Left ventricle myocardium inferior (tissue), 1 donor: ENCODE results near the gene BCL2. TPM values are rescaled to one million over a fixed set of nuclear protein-coding genes. Genes with fewer than 3 reads are reported as not detected.

Experiments used
- DNase-seq: peaks from one replicate; pipeline ENCODE4 v3.0.0-alpha.2; 2020
- H3K27ac ChIP-seq: fragments of 200-600 bp; replicated peaks from 2 replicates; pipeline ENCODE4 v1.8.0; 2021
- H3K27me3 ChIP-seq: fragments of 200-600 bp; 2 replicates; pipeline ENCODE4 v1.8.0; 2021; ENCODE audit warnings: low read depth
- H3K36me3 ChIP-seq: fragments of 200-600 bp; 2 replicates; pipeline ENCODE4 v1.8.0; 2021
- H3K4me1 ChIP-seq: fragments of 200-600 bp; 2 replicates; pipeline ENCODE4 v1.8.0; 2021
- H3K4me3 ChIP-seq: fragments of 200-600 bp; 2 replicates; pipeline ENCODE4 v1.8.0; 2021; ENCODE audit warnings: mild to moderate bottlenecking, moderate library complexity
- H3K9me3 ChIP-seq: fragments of 200-600 bp; replicated peaks from 2 replicates; pipeline ENCODE4 v1.8.0; 2021
- intact Hi-C: fragments of 100-400 bp; cut with micrococcal nuclease; formaldehyde crosslinking; loops from one replicate; pipeline ENCODE4 v1.11.0; 2022
- total RNA-seq: library from RNA; stranded (reverse); fragmentation: NEBNext Ultra II Directional; extraction: Animal tissue kit (Norgen Biotek cat#: 25700); gene quantifications from one replicate; pipeline ENCODE4 v1.2.1, GENCODE V29; 2021
- TF ChIP-seq, protein P1 (sequence below): fragments of 200-600 bp; IDR thresholded peaks from 2 replicates; pipeline ENCODE4 v1.8.0; 2021; ENCODE audit warnings: antibody characterized with exemption, mild to moderate bottlenecking, borderline replicate concordance
- donor health status: DM: no; HTN: yes; CAD: no; lungs with severe emphysema.

BCL2 gene
- total RNA-seq, 1 donor from 2014 or later: 7.3 TPM

DNA sequence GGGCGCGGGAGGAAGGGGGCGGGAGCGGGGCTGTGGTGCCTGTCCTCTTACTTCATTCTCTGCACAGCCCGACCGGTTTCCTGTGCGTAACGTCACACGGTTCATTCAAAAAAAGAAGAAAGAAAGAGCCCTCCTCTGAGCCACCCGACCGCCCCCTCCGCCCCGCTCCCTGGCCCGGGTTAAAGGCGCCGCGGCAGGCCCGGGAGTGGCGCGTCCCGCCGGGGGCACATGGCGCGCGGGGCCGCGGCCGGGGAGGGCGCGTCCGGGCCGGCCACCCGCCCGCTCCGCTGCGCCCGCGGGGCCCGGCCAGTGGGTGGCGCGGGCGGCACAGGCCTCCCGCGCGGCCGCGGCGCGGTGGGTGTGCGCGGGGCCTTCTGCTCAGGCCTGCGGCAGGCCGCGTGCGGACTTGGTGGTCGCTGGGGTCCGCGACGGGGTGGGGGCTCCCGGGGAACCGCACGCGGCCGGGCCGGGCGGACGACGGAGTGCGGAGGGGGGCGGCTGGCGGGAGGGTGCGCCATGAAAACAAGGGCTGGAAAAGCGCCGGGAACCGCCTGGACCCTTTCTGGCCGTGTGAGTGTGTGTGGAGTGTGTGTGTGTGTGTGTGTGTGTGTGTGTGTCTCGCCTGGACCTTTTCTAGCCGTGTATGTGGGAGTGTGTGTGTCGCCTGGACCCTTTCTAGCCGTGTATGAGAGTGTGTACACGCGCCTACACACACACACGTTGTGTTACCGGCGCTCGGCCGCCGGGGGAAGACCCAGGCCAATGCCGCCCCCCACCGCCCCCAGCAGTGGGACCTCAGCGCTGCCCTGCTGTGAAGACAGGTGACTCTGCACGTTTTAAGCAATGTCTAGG lies 780 bp upstream of the BCL2 start:
- Histone ChIP-seq H3K27me3 (no peaks in the 10 kb centered on the region), H3K27ac (peak overlapping the region; percentile 85), H3K4me1 (peaks cover 53% of the 10 kb centered on the region), H3K9me3 (no peaks in the 10 kb centered on the region), H3K36me3 (no peaks in the 10 kb centered on the region), H3K4me3 (peak overlapping the region; percentile 73)
- peak; percentile 85 for DNase-seq
- TF ChIP-seq, protein P1, sequence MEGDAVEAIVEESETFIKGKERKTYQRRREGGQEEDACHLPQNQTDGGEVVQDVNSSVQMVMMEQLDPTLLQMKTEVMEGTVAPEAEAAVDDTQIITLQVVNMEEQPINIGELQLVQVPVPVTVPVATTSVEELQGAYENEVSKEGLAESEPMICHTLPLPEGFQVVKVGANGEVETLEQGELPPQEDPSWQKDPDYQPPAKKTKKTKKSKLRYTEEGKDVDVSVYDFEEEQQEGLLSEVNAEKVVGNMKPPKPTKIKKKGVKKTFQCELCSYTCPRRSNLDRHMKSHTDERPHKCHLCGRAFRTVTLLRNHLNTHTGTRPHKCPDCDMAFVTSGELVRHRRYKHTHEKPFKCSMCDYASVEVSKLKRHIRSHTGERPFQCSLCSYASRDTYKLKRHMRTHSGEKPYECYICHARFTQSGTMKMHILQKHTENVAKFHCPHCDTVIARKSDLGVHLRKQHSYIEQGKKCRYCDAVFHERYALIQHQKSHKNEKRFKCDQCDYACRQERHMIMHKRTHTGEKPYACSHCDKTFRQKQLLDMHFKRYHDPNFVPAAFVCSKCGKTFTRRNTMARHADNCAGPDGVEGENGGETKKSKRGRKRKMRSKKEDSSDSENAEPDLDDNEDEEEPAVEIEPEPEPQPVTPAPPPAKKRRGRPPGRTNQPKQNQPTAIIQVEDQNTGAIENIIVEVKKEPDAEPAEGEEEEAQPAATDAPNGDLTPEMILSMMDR: peak; percentile 25
- intact Hi-C loops: loop anchor here (5.0 to 10.0 kb wide), 2 partner anchors 188 to 306 kb away; no protein-coding TSS in a partner anchor

DNA sequence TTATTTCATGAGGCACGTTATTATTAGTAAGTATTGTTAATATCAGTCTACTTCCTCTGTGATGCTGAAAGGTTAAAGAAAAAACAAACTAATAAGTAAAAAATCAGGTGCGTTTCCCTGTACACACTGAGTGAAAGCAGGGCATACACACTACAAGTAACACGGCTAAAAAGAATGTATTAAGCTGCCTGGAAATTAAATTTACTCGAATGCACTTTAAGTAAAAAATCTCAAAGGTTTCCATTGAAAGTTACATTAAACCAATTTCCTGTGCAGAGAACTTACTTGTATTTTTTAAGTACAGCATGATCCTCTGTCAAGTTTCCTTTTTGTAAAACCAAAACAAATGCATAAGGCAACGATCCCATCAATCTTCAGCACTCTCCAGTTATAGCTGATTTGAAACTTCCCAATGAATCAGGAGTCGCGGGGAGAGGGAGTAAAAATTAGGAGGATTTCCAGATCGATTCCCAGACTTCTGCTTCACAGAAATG lies 633 bp downstream of the BCL2 start:
- no peak for DNase-seq
- intact Hi-C loops: no loop called here
- Histone ChIP-seq H3K9me3 (no peaks in the 10 kb centered on the region), H3K4me1 (peaks cover 53% of the 10 kb centered on the region), H3K27ac (peak overlapping the region; percentile 85), H3K4me3 (peak overlapping the region; percentile 73), H3K36me3 (no peaks in the 10 kb centered on the region), H3K27me3 (no peaks in the 10 kb centered on the region)
- TF ChIP-seq, protein P1: no peak

DNA sequence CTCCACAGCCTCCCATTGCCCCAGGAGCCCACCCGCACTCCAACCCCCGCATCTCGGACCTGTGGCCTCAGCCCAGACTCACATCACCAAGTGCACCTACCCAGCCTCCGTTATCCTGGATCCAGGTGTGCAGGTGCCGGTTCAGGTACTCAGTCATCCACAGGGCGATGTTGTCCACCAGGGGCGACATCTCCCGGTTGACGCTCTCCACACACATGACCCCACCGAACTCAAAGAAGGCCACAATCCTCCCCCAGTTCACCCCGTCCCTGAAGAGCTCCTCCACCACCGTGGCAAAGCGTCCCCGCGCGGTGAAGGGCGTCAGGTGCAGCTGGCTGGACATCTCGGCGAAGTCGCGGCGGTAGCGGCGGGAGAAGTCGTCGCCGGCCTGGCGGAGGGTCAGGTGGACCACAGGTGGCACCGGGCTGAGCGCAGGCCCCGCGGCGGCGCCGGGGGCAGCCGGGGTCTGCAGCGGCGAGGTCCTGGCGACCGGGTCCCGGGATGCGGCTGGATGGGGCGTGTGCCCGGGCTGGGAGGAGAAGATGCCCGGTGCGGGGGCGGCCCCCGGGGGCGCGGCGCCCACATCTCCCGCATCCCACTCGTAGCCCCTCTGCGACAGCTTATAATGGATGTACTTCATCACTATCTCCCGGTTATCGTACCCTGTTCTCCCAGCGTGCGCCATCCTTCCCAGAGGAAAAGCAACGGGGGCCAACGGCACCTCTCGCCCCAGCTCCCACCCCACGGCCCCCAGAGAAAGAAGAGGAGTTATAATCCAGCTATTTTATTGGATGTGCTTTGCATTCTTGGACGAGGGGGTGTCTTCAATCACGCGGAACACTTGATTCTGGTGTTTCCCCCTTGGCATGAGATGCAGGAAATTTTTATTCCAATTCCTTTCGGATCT lies 1.3 kb downstream of the BCL2 start:
- Histone ChIP-seq H3K4me1 (peaks cover 53% of the 10 kb centered on the region), H3K27me3 (no peaks in the 10 kb centered on the region), H3K9me3 (no peaks in the 10 kb centered on the region), H3K27ac (peak overlapping the region; percentile 85), H3K4me3 (peak overlapping the region; percentile 73), H3K36me3 (no peaks in the 10 kb centered on the region)
- DNase-seq: peak; percentile 47
- intact Hi-C loops: no loop called here
- TF ChIP-seq, protein P1: peak; percentile 62

DNA sequence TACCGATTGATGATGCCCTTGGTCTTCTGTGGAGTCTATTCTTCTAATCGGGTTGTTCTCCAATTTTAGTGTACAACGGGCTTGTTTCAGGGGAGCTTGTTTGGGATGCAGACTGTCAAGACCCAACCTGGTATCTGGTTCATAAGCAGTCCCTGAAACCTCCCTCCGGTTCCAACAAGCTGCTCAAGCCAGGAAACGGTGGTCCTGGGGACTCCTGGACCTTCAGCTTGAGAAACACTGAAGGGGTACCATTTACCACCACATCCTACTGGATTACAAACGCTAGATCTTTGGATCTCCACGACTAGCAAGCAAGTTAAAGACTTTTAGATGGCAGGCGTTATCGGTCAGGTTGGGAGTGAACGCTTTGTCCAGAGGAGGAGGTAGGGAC lies 2.0 kb downstream of the BCL2 start:
- H3K36me3 ChIP-seq: no peaks in the 10 kb centered on the region
- DNase-seq: no peak
- intact Hi-C loops: no loop called here
- H3K4me3 ChIP-seq: peak overlapping the region; percentile 73
- no peaks in the 10 kb centered on the region for H3K27me3 ChIP-seq
- peak overlapping the region; percentile 85 for H3K27ac ChIP-seq
- TF ChIP-seq, protein P1: no peak
- no peaks in the 10 kb centered on the region for H3K9me3 ChIP-seq
- H3K4me1 ChIP-seq: peaks cover 49% of the 10 kb centered on the region
